COR-L47 (cell line): ENCODE results near the gene MPC1.
"Not testable (repeated sequence)": the region's sequence is repeated elsewhere in the genome, so short reads cannot be mapped to it uniquely, and the experiment has no call there.

ENCODE experiments used
- DNase-seq: peaks from one replicate; lab custom pipeline; 2025; lab: John Stamatoyannopoulos, UW

The MPC1 gene

GRCh38 chr6:166344921-166345320 is 37.8 kb downstream of the MPC1 start:
- not testable (repeated sequence) for DNase-seq

- DNase-seq, result no peak
These were observed 38.5 kb downstream of the MPC1 start for GRCh38 chr6:166344240-166344639.

- DNase-seq, result no peak
These were observed 39.6 kb downstream of the MPC1 start for GRCh38 chr6:166343150-166343487.

- DNase-seq, result peak; percentile 18
These were observed 40.2 kb downstream of the MPC1 start, which contains the start of gene SFT2D1 for GRCh38 chr6:166342349-166343149. Gene SFT2D1, minus strand, starts transcription at chr6:166342545. Its CDS starts 64 bp downstream, at chr6:166342481.

- no peak for DNase-seq
These were observed 40.8 kb downstream of the MPC1 start for GRCh38 chr6:166341977-166342348.

GRCh38 chr6:166341464-166341863 is 41.3 kb downstream of the MPC1 start:
- no peak for DNase-seq

GRCh38 chr6:166338854-166339253 is 43.9 kb downstream of the MPC1 start:
- DNase-seq, result no peak

- DNase-seq, result no peak
These were observed 45.9 kb downstream of the MPC1 start for GRCh38 chr6:166336847-166337246.

- DNase-seq, result no peak
These were observed 47.1 kb downstream of the MPC1 start for GRCh38 chr6:166335378-166336302.

GRCh38 chr6:166334878-166335277 is 47.9 kb downstream of the MPC1 start:
- DNase-seq, result no peak

- no peak for DNase-seq
These were observed 49.4 kb downstream of the MPC1 start for GRCh38 chr6:166333172-166333995.

- DNase-seq, result no peak
These were observed 51.0 kb downstream of the MPC1 start for GRCh38 chr6:166331503-166332415.

GRCh38 chr6:166330612-166331011 is 52.1 kb downstream of the MPC1 start:
- no peak for DNase-seq

GRCh38 chr6:166325383-166326042 is 57.2 kb downstream of the MPC1 start:
- DNase-seq, result no peak

- DNase-seq, result no peak
These were observed 59.3 kb downstream of the MPC1 start for GRCh38 chr6:166323395-166323794.

GRCh38 chr6:166318649-166319600 is 63.8 kb downstream of the MPC1 start:
- DNase-seq, result no peak

GRCh38 chr6:166318227-166318626 is 64.5 kb downstream of the MPC1 start:
- DNase-seq, result no peak

- DNase-seq, result no peak
These were observed 65.2 kb downstream of the MPC1 start for GRCh38 chr6:166317261-166318212.
